GM12878 (cell line): ENCODE data around the gene GNG12. TPM values are rescaled to one million over a fixed set of nuclear protein-coding genes. Genes with fewer than 3 reads are reported as not detected.

ENCODE experiments used
- ATAC-seq: fragments of 200-7000 bp; cut with Tn5 transposase; 3 replicates; pipeline ENCODE4 v1.9.1; 2020; ENCODE audit warnings: mild to moderate bottlenecking, moderate library complexity
- BruUV-seq: library from RNA; stranded (reverse); fragments of 400-500 nt; replicated peaks from 2 replicates; lab custom pipeline; 2021; lab: Mats Ljungman, UMichigan
- CTCF ChIA-PET: fragments of 300-600 bp; sonication (Branson Sonifier 250); formaldehyde crosslinking; extraction: SDS; loops from one replicate; lab custom pipeline; 2021; ENCODE audit warnings: inconsistent platforms; lab: Yijun Ruan, JAX
- POLR2A ChIA-PET: fragments of 350-600 bp; formaldehyde crosslinking; extraction: SDS; loops from one replicate; lab custom pipeline; 2021; ENCODE audit warnings: inconsistent platforms; lab: Charles Lee
- RAD21 ChIA-PET: fragments of 300-600 bp; sonication (Branson Sonifier 250); formaldehyde crosslinking; loops from one replicate; lab custom pipeline; 2023; ENCODE audit warnings: antibody characterized with exemption; ENCODE audit not compliant: unreplicated experiment; lab: Charles Lee
- SMC1A ChIA-PET: fragments of 300-600 bp; sonication (Branson Sonifier 250); formaldehyde crosslinking; loops from one replicate; lab custom pipeline; 2023; ENCODE audit not compliant: unreplicated experiment, uncharacterized antibody; lab: Charles Lee
- DNase-seq: peaks from one replicate; pipeline ENCODE4 v3.0.0-alpha.2; 2011; ENCODE audit warnings: low read depth, low spot score
- FAIRE-seq: peaks from 3 replicates; lab custom pipeline; 2011; peaks lifted over from hg19 to GRCh38; lab: Jason Lieb, UNC
- H2AFZ ChIP-seq: 2 replicates; pipeline ENCODE4 v1.6.0; 2011; ENCODE audit warnings: low read depth, low read length, control low read depth; ENCODE audit not compliant: control insufficient read depth
- H3K27ac ChIP-seq: 2 replicates; pipeline ENCODE4 v1.5.1; 2011; ENCODE audit warnings: control low read depth; ENCODE audit not compliant: control insufficient read depth, insufficient read depth
- H3K27me3 ChIP-seq, 2 experiments: replicated peaks in 1 of 2; 2 replicates each; pipeline versions ENCODE4 v1.6.0 to v1.6.1; 2011; ENCODE audit warnings: low read length in 1 of 2; ENCODE audit not compliant: control insufficient read depth in 2 of 2, insufficient read depth in 2 of 2
- H3K36me3 ChIP-seq, 2 experiments: 2 replicates each; pipeline ENCODE4 v1.5.1; 2011; ENCODE audit warnings: low read length in 1 of 2; ENCODE audit not compliant: control insufficient read depth in 2 of 2, insufficient read depth in 2 of 2
- H3K4me1 ChIP-seq: 2 replicates; pipeline ENCODE4 v1.6.1; 2011; ENCODE audit warnings: mild to moderate bottlenecking, low read length, moderate library complexity, mixed read lengths; ENCODE audit not compliant: control insufficient read depth, insufficient read depth
- H3K4me2 ChIP-seq: 2 replicates; pipeline ENCODE4 v1.6.0; 2011; ENCODE audit warnings: control low read depth; ENCODE audit not compliant: control insufficient read depth, insufficient read depth
- H3K4me3 ChIP-seq: fragments of 200-600 bp; sonication (generic); 2 replicates; pipeline ENCODE4 v1.5.1; 2016
- H3K79me2 ChIP-seq: 2 replicates; pipeline ENCODE4 v1.6.0; 2011; ENCODE audit warnings: low read length; ENCODE audit not compliant: control insufficient read depth, insufficient read depth
- H3K9ac ChIP-seq: 2 replicates; pipeline ENCODE4 v1.8.0; 2011; ENCODE audit warnings: low read length, control low read depth, mixed read lengths; ENCODE audit not compliant: control insufficient read depth, insufficient read depth
- H3K9me3 ChIP-seq: replicated peaks from 3 replicates; pipeline ENCODE4 v1.5.1; 2011; ENCODE audit warnings: mild to moderate bottlenecking, low read length; ENCODE audit not compliant: control insufficient read depth, insufficient read depth
- H4K20me1 ChIP-seq: 2 replicates; pipeline ENCODE4 v1.6.0; 2011; ENCODE audit not compliant: control insufficient read depth, insufficient read depth
- DPF2 ChIP-seq: fragments of 450-650 bp; IDR thresholded peaks from 2 replicates; pipeline ENCODE4 v1.6.1; 2017; ENCODE audit warnings: mild to moderate bottlenecking
- MXI1 ChIP-seq: fragments of 150-350 bp; IDR thresholded peaks from 2 replicates; pipeline ENCODE4 v1.6.1; 2011; ENCODE audit warnings: low read depth, mild to moderate bottlenecking, inconsistent platforms, low read length, improper control_type of control experiment
- NFYA ChIP-seq: IDR thresholded peaks from 2 replicates; pipeline ENCODE4 v1.6.1; 2011; ENCODE audit warnings: low read depth, mild to moderate bottlenecking, low read length, improper control_type of control experiment, borderline replicate concordance
- NRF1 ChIP-seq: conservative IDR thresholded peaks from 2 replicates; pipeline ENCODE4 v1.6.1; 2011; ENCODE audit warnings: mild to moderate bottlenecking, low read depth, low read length, improper control_type of control experiment
- RCOR1 ChIP-seq: conservative IDR thresholded peaks from 2 replicates; pipeline ENCODE4 v1.6.1; 2012; ENCODE audit warnings: low read depth, low read length, improper control_type of control experiment
- SRF ChIP-seq, 2 experiments: IDR thresholded peaks; 2 replicates each; pipeline ENCODE4 v1.6.1; 2011; ENCODE audit warnings: low read depth in 2 of 2, low read length in 2 of 2, mild to moderate bottlenecking in 1 of 2, moderate library complexity in 1 of 2
- TAF1 ChIP-seq: IDR thresholded peaks from 2 replicates; pipeline ENCODE4 v1.6.1; 2011; ENCODE audit warnings: mild to moderate bottlenecking, low read depth, low read length, borderline replicate concordance
- ZNF622 ChIP-seq: fragments of 450-650 bp; IDR thresholded peaks from 2 replicates; pipeline ENCODE4 v1.6.1; 2017; ENCODE audit warnings: mild to moderate bottlenecking, inconsistent platforms
- WGBS: methylation state at CpG from one replicate; pipeline ENCODE4 v1.1.6; 2016; ENCODE audit warnings: low lambda C conversion rate; ENCODE audit not compliant: insufficient replicate concordance, insufficient coverage; ENCODE audit errors: missing lambda C conversion rate; 5-methylcytosine and 5-hydroxymethylcytosine counted together
- in situ Hi-C: fragments of 300-500 bp; cut with MboI; formaldehyde crosslinking; loops from 9 replicates; pipeline ENCODE4 v1.14.3; 2018; ENCODE audit warnings: mixed read lengths
- intact Hi-C: fragments of 100-400 bp; cut with micrococcal nuclease; formaldehyde crosslinking; loops from one replicate; pipeline ENCODE4 v1.14.2; 2022; ENCODE audit not compliant: unreplicated experiment
- polyA plus RNA-seq, 11 experiments: library from polyadenylated mRNA; depleted of rRNA in 4 of 11; unstranded in 6 of 11; stranded (reverse) in 5 of 11; fragments of >200 nt; fragmentation: Nextera tagmentation in 4 of 11; fragmentation: Illumina TruSeq in 1 of 11; extraction: Ambion mirVana in 4 of 11; extraction: Trizol in 1 of 11; gene quantifications; 1 replicate in 1 of 11; 2 replicates in 10 of 11; pipeline versions ENCODE4 v1.2.1 to v1.2.3, GENCODE V29; 2011 to 2016; ENCODE audit warnings: inconsistent platforms in 2 of 11, missing spikeins in 2 of 11, low read depth in 1 of 11
- total RNA-seq, 4 experiments: library from RNA; depleted of rRNA in 3 of 4; stranded (reverse); fragments of >200 nt in 3 of 4; fragmentation: Illumina TruSeq in 1 of 4; extraction: Trizol in 1 of 4; gene quantifications; 2 replicates each; pipeline versions ENCODE4 v1.2.1 to v1.2.3, GENCODE V29; 2013 to 2021
- TF ChIP-seq, protein P1 (sequence below): fragments of 450-650 bp; IDR thresholded peaks from 2 replicates; pipeline ENCODE4 v1.6.1; 2017; ENCODE audit warnings: borderline replicate concordance
- TF ChIP-seq, protein P2 (sequence below): fragments of 450-650 bp; IDR thresholded peaks from 2 replicates; pipeline ENCODE4 v1.6.1; 2017; ENCODE audit warnings: mild to moderate bottlenecking, low read depth, inconsistent platforms; ENCODE audit not compliant: poor library complexity, severe bottlenecking
- TF ChIP-seq, protein P3 (sequence below): IDR thresholded peaks from 2 replicates; pipeline ENCODE4 v1.6.1; 2012; ENCODE audit warnings: low read depth, low read length, improper control_type of control experiment
- TF ChIP-seq, protein P4 (sequence below): fragments of 450-650 bp; IDR thresholded peaks from 2 replicates; pipeline ENCODE4 v1.6.1; 2017; ENCODE audit warnings: mild to moderate bottlenecking
- TF ChIP-seq, protein P5 (sequence below): IDR thresholded peaks from 2 replicates; pipeline ENCODE4 v1.6.1; 2011; ENCODE audit warnings: mild to moderate bottlenecking, low read depth, low read length, moderate library complexity; ENCODE audit not compliant: insufficient replicate concordance
- TF ChIP-seq, protein P6 (sequence below): IDR thresholded peaks from 2 replicates; pipeline ENCODE4 v1.6.1; 2012; ENCODE audit warnings: low read depth, low read length, improper control_type of control experiment

Gene GNG12
- total and polyA plus RNA-seq, 10 of the 15 experiments (the other 5 are each of a cell fraction or from before 2014, with no cell fraction given), result 0.22 to 32.8 (median 0.35) TPM

DNA sequence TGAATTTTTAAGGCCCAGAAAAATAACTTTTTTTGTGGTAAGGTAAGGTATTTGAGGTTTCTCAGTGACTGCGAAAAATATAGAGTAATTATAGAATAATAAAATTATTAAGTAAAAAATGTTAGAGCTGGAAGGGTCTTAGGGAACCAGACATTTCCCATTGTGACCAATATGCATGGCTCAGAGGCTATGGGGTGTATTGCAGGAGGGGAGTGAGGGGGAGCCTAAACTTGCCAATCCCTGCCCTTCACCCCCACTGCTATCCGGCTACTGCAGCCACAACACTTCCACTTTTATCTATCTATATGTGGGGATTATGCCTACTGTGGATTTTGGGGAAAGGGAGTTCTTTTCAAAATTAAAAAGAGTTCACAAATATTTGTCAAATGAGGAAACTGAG, 155.9 kb downstream of the GNG12 start (continued):
- TF ChIP-seq, protein P1, sequence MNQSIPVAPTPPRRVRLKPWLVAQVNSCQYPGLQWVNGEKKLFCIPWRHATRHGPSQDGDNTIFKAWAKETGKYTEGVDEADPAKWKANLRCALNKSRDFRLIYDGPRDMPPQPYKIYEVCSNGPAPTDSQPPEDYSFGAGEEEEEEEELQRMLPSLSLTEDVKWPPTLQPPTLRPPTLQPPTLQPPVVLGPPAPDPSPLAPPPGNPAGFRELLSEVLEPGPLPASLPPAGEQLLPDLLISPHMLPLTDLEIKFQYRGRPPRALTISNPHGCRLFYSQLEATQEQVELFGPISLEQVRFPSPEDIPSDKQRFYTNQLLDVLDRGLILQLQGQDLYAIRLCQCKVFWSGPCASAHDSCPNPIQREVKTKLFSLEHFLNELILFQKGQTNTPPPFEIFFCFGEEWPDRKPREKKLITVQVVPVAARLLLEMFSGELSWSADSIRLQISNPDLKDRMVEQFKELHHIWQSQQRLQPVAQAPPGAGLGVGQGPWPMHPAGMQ, result no peak

DNA sequence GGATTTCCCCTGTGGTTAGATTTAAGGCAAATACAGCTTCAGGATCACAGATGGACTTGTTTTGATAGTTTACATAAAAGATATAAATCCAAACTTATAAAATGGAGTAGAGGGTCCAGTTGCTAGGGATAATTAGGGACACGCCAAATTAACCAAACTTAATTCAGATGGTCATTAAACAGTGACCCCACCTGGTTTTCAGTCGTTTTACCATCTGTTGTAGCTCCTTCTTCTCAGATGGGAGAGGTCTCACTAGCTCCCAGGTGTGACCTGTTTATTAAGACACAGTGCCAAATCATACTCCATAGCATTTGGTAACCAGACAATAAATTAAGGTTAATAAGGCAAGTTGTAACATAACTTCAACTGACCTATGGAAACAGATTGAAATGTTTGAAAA, 156.3 kb downstream of the GNG12 start:
- 0% methylated on average over 2 of the region's 2 CpGs for WGBS
- Histone ChIP-seq H3K79me2 (no peaks in the 10 kb centered on the region), H3K9me3 (no peaks in the 10 kb centered on the region), H3K36me3 (no peaks in the 10 kb centered on the region), H3K4me1 (no peaks in the 10 kb centered on the region), H3K4me2 (no peak overlapping the region), H2AFZ (no peak overlapping the region), H3K9ac (no peak overlapping the region), H3K27ac (no peak overlapping the region), H3K4me3 (no peak overlapping the region), H3K27me3 (no peaks in the 10 kb centered on the region), H4K20me1 (no peaks in the 10 kb centered on the region)
- DNase-seq, result no peak
- no peak for ATAC-seq
- in situ Hi-C loops, result no loop called here
- ChIA-PET CTCF (interaction anchor here (0.8 to 3.8 kb wide), 6 partner anchors 72 to 143 kb away, joined by 3 to 24 read pairs (median 6); no protein-coding TSS in a partner anchor), SMC1A (interaction anchor here (0.8 to 5.8 kb wide), 13 partner anchors 8 to 120 kb away, joined by 3 to 26 read pairs (median 4); partner anchors contain the start of gene GADD45A), POLR2A (interaction anchor here (1.6 kb wide), 1 partner anchor 10 kb away, joined by 3 read pairs; no protein-coding TSS in a partner anchor), RAD21 (interaction anchor here (0.9 to 4.7 kb wide), 4 partner anchors 26 to 115 kb away, joined by 3 to 16 read pairs (median 4); no protein-coding TSS in a partner anchor)
- no TSS peak for BruUV-seq
- intact Hi-C loops, result no loop called here
- no peak for FAIRE-seq
- TF ChIP-seq, protein P2, sequence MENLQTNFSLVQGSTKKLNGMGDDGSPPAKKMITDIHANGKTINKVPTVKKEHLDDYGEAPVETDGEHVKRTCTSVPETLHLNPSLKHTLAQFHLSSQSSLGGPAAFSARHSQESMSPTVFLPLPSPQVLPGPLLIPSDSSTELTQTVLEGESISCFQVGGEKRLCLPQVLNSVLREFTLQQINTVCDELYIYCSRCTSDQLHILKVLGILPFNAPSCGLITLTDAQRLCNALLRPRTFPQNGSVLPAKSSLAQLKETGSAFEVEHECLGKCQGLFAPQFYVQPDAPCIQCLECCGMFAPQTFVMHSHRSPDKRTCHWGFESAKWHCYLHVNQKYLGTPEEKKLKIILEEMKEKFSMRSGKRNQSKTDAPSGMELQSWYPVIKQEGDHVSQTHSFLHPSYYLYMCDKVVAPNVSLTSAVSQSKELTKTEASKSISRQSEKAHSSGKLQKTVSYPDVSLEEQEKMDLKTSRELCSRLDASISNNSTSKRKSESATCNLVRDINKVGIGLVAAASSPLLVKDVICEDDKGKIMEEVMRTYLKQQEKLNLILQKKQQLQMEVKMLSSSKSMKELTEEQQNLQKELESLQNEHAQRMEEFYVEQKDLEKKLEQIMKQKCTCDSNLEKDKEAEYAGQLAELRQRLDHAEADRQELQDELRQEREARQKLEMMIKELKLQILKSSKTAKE, result no peak
- TF ChIP-seq NRF1 (no peak), SRF (IDR thresholded peaks at IDR 0.05; ENCODE audit: low read depth in 2 of 2, low read length in 2 of 2) (no peak), ZNF622 (no peak), TAF1 (no peak), DPF2 (no peak), MXI1 (no peak), NFYA (no peak), RCOR1 (no peak)
- TF ChIP-seq, protein P3, sequence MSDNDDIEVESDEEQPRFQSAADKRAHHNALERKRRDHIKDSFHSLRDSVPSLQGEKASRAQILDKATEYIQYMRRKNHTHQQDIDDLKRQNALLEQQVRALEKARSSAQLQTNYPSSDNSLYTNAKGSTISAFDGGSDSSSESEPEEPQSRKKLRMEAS, result no peak
- TF ChIP-seq, protein P4, sequence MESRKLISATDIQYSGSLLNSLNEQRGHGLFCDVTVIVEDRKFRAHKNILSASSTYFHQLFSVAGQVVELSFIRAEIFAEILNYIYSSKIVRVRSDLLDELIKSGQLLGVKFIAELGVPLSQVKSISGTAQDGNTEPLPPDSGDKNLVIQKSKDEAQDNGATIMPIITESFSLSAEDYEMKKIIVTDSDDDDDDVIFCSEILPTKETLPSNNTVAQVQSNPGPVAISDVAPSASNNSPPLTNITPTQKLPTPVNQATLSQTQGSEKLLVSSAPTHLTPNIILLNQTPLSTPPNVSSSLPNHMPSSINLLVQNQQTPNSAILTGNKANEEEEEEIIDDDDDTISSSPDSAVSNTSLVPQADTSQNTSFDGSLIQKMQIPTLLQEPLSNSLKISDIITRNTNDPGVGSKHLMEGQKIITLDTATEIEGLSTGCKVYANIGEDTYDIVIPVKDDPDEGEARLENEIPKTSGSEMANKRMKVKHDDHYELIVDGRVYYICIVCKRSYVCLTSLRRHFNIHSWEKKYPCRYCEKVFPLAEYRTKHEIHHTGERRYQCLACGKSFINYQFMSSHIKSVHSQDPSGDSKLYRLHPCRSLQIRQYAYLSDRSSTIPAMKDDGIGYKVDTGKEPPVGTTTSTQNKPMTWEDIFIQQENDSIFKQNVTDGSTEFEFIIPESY, result no peak
- TF ChIP-seq, protein P5, sequence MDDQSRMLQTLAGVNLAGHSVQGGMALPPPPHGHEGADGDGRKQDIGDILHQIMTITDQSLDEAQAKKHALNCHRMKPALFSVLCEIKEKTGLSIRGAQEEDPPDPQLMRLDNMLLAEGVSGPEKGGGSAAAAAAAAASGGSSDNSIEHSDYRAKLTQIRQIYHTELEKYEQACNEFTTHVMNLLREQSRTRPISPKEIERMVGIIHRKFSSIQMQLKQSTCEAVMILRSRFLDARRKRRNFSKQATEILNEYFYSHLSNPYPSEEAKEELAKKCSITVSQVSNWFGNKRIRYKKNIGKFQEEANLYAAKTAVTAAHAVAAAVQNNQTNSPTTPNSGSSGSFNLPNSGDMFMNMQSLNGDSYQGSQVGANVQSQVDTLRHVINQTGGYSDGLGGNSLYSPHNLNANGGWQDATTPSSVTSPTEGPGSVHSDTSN, result no peak
- TF ChIP-seq, protein P6, sequence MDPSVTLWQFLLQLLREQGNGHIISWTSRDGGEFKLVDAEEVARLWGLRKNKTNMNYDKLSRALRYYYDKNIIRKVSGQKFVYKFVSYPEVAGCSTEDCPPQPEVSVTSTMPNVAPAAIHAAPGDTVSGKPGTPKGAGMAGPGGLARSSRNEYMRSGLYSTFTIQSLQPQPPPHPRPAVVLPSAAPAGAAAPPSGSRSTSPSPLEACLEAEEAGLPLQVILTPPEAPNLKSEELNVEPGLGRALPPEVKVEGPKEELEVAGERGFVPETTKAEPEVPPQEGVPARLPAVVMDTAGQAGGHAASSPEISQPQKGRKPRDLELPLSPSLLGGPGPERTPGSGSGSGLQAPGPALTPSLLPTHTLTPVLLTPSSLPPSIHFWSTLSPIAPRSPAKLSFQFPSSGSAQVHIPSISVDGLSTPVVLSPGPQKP, result no peak
